SK-N-SH treated with all-trans-retinoic acid at 6 μM for 48 hours (cell line): ENCODE results near the gene FCRLB.

Experiments
- ARNTL ChIP-seq: fragments of 450-650 bp; formaldehyde crosslinking; IDR thresholded peaks from 2 replicates; pipeline ENCODE4 v1.5.0; 2020; ENCODE audit warnings: low read depth, mild to moderate bottlenecking, moderate library complexity, borderline replicate concordance
- BACH2 ChIP-seq: fragments of 250-450 bp; sonication (Bioruptor Pico); IDR thresholded peaks from 2 replicates; pipeline ENCODE4 v1.9.0; 2021; ENCODE audit warnings: mild to moderate bottlenecking, borderline replicate concordance
- ESRRG ChIP-seq: fragments of 250-450 bp; sonication (Bioruptor Pico); IDR thresholded peaks from 2 replicates; pipeline ENCODE4 v1.6.1; 2021; ENCODE audit warnings: mild to moderate bottlenecking
- PATZ1 ChIP-seq: fragments of 250-450 bp; sonication (Bioruptor Pico); IDR thresholded peaks from 2 replicates; pipeline ENCODE4 v1.8.0; 2020; ENCODE audit warnings: mild to moderate bottlenecking, moderate library complexity, borderline replicate concordance
- PPARA ChIP-seq: fragments of 250-450 bp; sonication (Bioruptor Pico); IDR thresholded peaks from 2 replicates; pipeline ENCODE4 v1.5.0; 2020; ENCODE audit warnings: mild to moderate bottlenecking, borderline replicate concordance
- TCF4 ChIP-seq: fragments of 250-450 bp; sonication (Bioruptor Pico); IDR thresholded peaks from 2 replicates; pipeline ENCODE4 v1.8.0; 2021; ENCODE audit warnings: mild to moderate bottlenecking, moderate library complexity, borderline replicate concordance
- ZC3H10 ChIP-seq: fragments of 250-450 bp; sonication (Bioruptor Pico); IDR thresholded peaks from 2 replicates; pipeline ENCODE4 v1.5.1; 2021; ENCODE audit warnings: mild to moderate bottlenecking, moderate library complexity
- ZFP3 ChIP-seq: fragments of 250-450 bp; sonication (Bioruptor Pico); IDR thresholded peaks from 2 replicates; pipeline ENCODE4 v1.5.0; 2020; ENCODE audit warnings: mild to moderate bottlenecking, moderate library complexity
- ZFP30 ChIP-seq: fragments of 450-650 bp; formaldehyde crosslinking; IDR thresholded peaks from 2 replicates; pipeline ENCODE4 v1.5.0; 2022; ENCODE audit warnings: mild to moderate bottlenecking, moderate library complexity
- ZNF8 ChIP-seq: fragments of 450-650 bp; formaldehyde crosslinking; IDR thresholded peaks from 2 replicates; pipeline ENCODE4 v1.5.0; 2020; ENCODE audit warnings: mild to moderate bottlenecking, moderate library complexity
- TF ChIP-seq, protein P1 (sequence below): fragments of 250-450 bp; sonication (Bioruptor Pico); IDR thresholded peaks from 2 replicates; pipeline ENCODE4 v1.5.1; 2021; ENCODE audit warnings: mild to moderate bottlenecking, moderate library complexity
- TF ChIP-seq, protein P2 (sequence below): fragments of 250-450 bp; sonication (Bioruptor Pico); IDR thresholded peaks from 2 replicates; pipeline ENCODE4 v1.8.0; 2021; ENCODE audit warnings: low read depth, mild to moderate bottlenecking, moderate library complexity, borderline replicate concordance

DNA sequence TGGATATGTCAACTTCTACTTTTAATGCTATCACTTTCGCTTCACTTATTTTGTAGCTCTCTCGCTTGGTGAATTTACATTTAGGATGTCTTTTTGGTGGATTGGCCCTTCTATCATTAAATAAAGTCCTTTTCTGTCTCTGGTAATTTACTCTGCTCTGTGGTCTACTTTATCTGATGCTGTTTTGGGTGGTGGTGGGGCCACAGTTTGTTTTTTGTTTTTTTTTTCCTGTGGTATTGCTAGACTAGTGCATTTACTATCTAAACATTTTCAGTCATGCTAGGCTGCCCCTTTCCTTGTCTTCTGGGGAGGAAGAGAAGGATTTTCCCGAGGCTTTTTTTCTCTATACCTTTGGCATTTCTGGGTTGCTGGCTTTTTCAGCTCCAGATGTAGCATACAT is 32.4 kb upstream of the FCRLB start:
- TF ChIP-seq BACH2 (CRISPR knock-in tag) (no peak), PATZ1 (CRISPR knock-in tag) (no peak), ZFP3 (CRISPR knock-in tag) (no peak), ZC3H10 (no peak), PPARA (CRISPR knock-in tag) (no peak), ARNTL (no peak), ESRRG (CRISPR knock-in tag) (no peak), TCF4 (CRISPR knock-in tag) (no peak), ZFP30 (CRISPR knock-in tag) (no peak), ZNF8 (no peak)
- TF ChIP-seq, protein P1, sequence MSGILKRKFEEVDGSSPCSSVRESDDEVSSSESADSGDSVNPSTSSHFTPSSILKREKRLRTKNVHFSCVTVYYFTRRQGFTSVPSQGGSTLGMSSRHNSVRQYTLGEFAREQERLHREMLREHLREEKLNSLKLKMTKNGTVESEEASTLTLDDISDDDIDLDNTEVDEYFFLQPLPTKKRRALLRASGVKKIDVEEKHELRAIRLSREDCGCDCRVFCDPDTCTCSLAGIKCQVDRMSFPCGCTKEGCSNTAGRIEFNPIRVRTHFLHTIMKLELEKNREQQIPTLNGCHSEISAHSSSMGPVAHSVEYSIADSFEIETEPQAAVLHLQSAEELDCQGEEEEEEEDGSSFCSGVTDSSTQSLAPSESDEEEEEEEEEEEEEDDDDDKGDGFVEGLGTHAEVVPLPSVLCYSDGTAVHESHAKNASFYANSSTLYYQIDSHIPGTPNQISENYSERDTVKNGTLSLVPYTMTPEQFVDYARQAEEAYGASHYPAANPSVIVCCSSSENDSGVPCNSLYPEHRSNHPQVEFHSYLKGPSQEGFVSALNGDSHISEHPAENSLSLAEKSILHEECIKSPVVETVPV (CRISPR knock-in tag) = no peak
- TF ChIP-seq, protein P2, sequence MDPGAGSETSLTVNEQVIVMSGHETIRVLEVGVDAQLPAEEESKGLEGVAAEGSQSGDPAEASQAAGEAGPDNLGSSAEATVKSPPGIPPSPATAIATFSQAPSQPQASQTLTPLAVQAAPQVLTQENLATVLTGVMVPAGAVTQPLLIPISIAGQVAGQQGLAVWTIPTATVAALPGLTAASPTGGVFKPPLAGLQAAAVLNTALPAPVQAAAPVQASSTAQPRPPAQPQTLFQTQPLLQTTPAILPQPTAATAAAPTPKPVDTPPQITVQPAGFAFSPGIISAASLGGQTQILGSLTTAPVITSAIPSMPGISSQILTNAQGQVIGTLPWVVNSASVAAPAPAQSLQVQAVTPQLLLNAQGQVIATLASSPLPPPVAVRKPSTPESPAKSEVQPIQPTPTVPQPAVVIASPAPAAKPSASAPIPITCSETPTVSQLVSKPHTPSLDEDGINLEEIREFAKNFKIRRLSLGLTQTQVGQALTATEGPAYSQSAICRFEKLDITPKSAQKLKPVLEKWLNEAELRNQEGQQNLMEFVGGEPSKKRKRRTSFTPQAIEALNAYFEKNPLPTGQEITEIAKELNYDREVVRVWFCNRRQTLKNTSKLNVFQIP (CRISPR knock-in tag) = no peak
